GM12878 (cell line): ENCODE results near the gene ISG20L2. TPM values are rescaled to one million over a fixed set of nuclear protein-coding genes. Genes with fewer than 3 reads are reported as not detected.

ENCODE experiments used
- ATAC-seq: fragments of 200-7000 bp; cut with Tn5 transposase; 3 replicates; pipeline ENCODE4 v1.9.1; 2020; ENCODE audit warnings: mild to moderate bottlenecking, moderate library complexity
- BruUV-seq: library from RNA; stranded (reverse); fragments of 400-500 nt; replicated peaks from 2 replicates; lab custom pipeline; 2021; lab: Mats Ljungman, UMichigan
- CTCF ChIA-PET: fragments of 300-600 bp; sonication (Branson Sonifier 250); formaldehyde crosslinking; extraction: SDS; loops from one replicate; lab custom pipeline; 2021; ENCODE audit warnings: inconsistent platforms; lab: Yijun Ruan, JAX
- POLR2A ChIA-PET: fragments of 350-600 bp; formaldehyde crosslinking; extraction: SDS; loops from one replicate; lab custom pipeline; 2021; ENCODE audit warnings: inconsistent platforms; lab: Charles Lee
- RAD21 ChIA-PET: fragments of 300-600 bp; sonication (Branson Sonifier 250); formaldehyde crosslinking; loops from one replicate; lab custom pipeline; 2023; ENCODE audit warnings: antibody characterized with exemption; ENCODE audit not compliant: unreplicated experiment; lab: Charles Lee
- SMC1A ChIA-PET: fragments of 300-600 bp; sonication (Branson Sonifier 250); formaldehyde crosslinking; loops from one replicate; lab custom pipeline; 2023; ENCODE audit not compliant: unreplicated experiment, uncharacterized antibody; lab: Charles Lee
- DNase-seq: peaks from one replicate; pipeline ENCODE4 v3.0.0-alpha.2; 2011; ENCODE audit warnings: low read depth, low spot score
- FAIRE-seq: peaks from 3 replicates; lab custom pipeline; 2011; peaks lifted over from hg19 to GRCh38; lab: Jason Lieb, UNC
- H2AFZ ChIP-seq: 2 replicates; pipeline ENCODE4 v1.6.0; 2011; ENCODE audit warnings: low read depth, low read length, control low read depth; ENCODE audit not compliant: control insufficient read depth
- H3K27ac ChIP-seq: 2 replicates; pipeline ENCODE4 v1.5.1; 2011; ENCODE audit warnings: control low read depth; ENCODE audit not compliant: control insufficient read depth, insufficient read depth
- H3K27me3 ChIP-seq, 2 experiments: replicated peaks in 1 of 2; 2 replicates each; pipeline versions ENCODE4 v1.6.0 to v1.6.1; 2011; ENCODE audit warnings: low read length in 1 of 2; ENCODE audit not compliant: control insufficient read depth in 2 of 2, insufficient read depth in 2 of 2
- H3K36me3 ChIP-seq, 2 experiments: 2 replicates each; pipeline ENCODE4 v1.5.1; 2011; ENCODE audit warnings: low read length in 1 of 2; ENCODE audit not compliant: control insufficient read depth in 2 of 2, insufficient read depth in 2 of 2
- H3K4me1 ChIP-seq: 2 replicates; pipeline ENCODE4 v1.6.1; 2011; ENCODE audit warnings: mild to moderate bottlenecking, low read length, moderate library complexity, mixed read lengths; ENCODE audit not compliant: control insufficient read depth, insufficient read depth
- H3K4me2 ChIP-seq: 2 replicates; pipeline ENCODE4 v1.6.0; 2011; ENCODE audit warnings: control low read depth; ENCODE audit not compliant: control insufficient read depth, insufficient read depth
- H3K4me3 ChIP-seq: fragments of 200-600 bp; sonication (generic); 2 replicates; pipeline ENCODE4 v1.5.1; 2016
- H3K79me2 ChIP-seq: 2 replicates; pipeline ENCODE4 v1.6.0; 2011; ENCODE audit warnings: low read length; ENCODE audit not compliant: control insufficient read depth, insufficient read depth
- H3K9ac ChIP-seq: 2 replicates; pipeline ENCODE4 v1.8.0; 2011; ENCODE audit warnings: low read length, control low read depth, mixed read lengths; ENCODE audit not compliant: control insufficient read depth, insufficient read depth
- H3K9me3 ChIP-seq: replicated peaks from 3 replicates; pipeline ENCODE4 v1.5.1; 2011; ENCODE audit warnings: mild to moderate bottlenecking, low read length; ENCODE audit not compliant: control insufficient read depth, insufficient read depth
- H4K20me1 ChIP-seq: 2 replicates; pipeline ENCODE4 v1.6.0; 2011; ENCODE audit not compliant: control insufficient read depth, insufficient read depth
- ASH2L ChIP-seq: fragments of 300-600, 200-600 bp; sonication (generic); IDR thresholded peaks from 2 replicates; pipeline ENCODE4 v1.6.1; 2017; ENCODE audit warnings: low read depth, mild to moderate bottlenecking, borderline replicate concordance
- ESRRA ChIP-seq: IDR thresholded peaks from 2 replicates; pipeline ENCODE4 v1.6.1; 2012; ENCODE audit warnings: mild to moderate bottlenecking, low read length, improper control_type of control experiment
- FOXK2 ChIP-seq: fragments of 450-650 bp; IDR thresholded peaks from 2 replicates; pipeline ENCODE4 v1.6.1; 2017; ENCODE audit warnings: mild to moderate bottlenecking, moderate library complexity
- MTA3 ChIP-seq: IDR thresholded peaks from 2 replicates; pipeline ENCODE4 v1.6.1; 2012; ENCODE audit warnings: low read length, inconsistent platforms, borderline replicate concordance
- RAD51 ChIP-seq: fragments of 450-650 bp; IDR thresholded peaks from 2 replicates; pipeline ENCODE4 v1.6.1; 2016; ENCODE audit warnings: moderate library complexity, mild to moderate bottlenecking, inconsistent platforms
- RCOR1 ChIP-seq: conservative IDR thresholded peaks from 2 replicates; pipeline ENCODE4 v1.6.1; 2012; ENCODE audit warnings: low read depth, low read length, improper control_type of control experiment
- SUZ12 ChIP-seq: fragments of 200-600 bp; sonication (generic); IDR thresholded peaks from one replicate; pipeline ENCODE4 v1.6.1; 2018; ENCODE audit warnings: antibody characterized with exemption, mild to moderate bottlenecking; ENCODE audit not compliant: unreplicated experiment
- USF1 ChIP-seq: IDR thresholded peaks from 2 replicates; pipeline ENCODE4 v1.6.1; 2011; ENCODE audit warnings: borderline replicate concordance, low read depth, mild to moderate bottlenecking, moderate library complexity, mixed read lengths, low read length; ENCODE audit not compliant: insufficient read depth; ENCODE audit errors: extremely low read length
- ZBTB4 ChIP-seq: fragments of 450-650 bp; formaldehyde crosslinking; IDR thresholded peaks from 2 replicates; pipeline ENCODE4 v1.4.0; 2022; ENCODE audit warnings: mild to moderate bottlenecking, moderate library complexity
- ZBTB40 ChIP-seq: fragments of 450-650 bp; IDR thresholded peaks from 2 replicates; pipeline ENCODE4 v1.6.1; 2016; ENCODE audit warnings: mild to moderate bottlenecking, moderate library complexity, borderline replicate concordance
- ZNF217 ChIP-seq: fragments of 450-650 bp; IDR thresholded peaks from 2 replicates; pipeline ENCODE4 v1.6.1; 2017; ENCODE audit warnings: antibody characterized with exemption, mild to moderate bottlenecking
- ZNF274 ChIP-seq: IDR thresholded peaks from one replicate; pipeline ENCODE4 v1.8.0; 2011; ENCODE audit not compliant: insufficient read length, insufficient read depth
- WGBS: methylation state at CpG from one replicate; pipeline ENCODE4 v1.1.6; 2016; ENCODE audit warnings: low lambda C conversion rate; ENCODE audit not compliant: insufficient replicate concordance, insufficient coverage; ENCODE audit errors: missing lambda C conversion rate; 5-methylcytosine and 5-hydroxymethylcytosine counted together
- in situ Hi-C: fragments of 300-500 bp; cut with MboI; formaldehyde crosslinking; loops from 9 replicates; pipeline ENCODE4 v1.14.3; 2018; ENCODE audit warnings: mixed read lengths
- intact Hi-C: fragments of 100-400 bp; cut with micrococcal nuclease; formaldehyde crosslinking; loops from one replicate; pipeline ENCODE4 v1.14.2; 2022; ENCODE audit not compliant: unreplicated experiment
- polyA plus RNA-seq, 11 experiments: library from polyadenylated mRNA; depleted of rRNA in 4 of 11; unstranded in 6 of 11; stranded (reverse) in 5 of 11; fragments of >200 nt; fragmentation: Nextera tagmentation in 4 of 11; fragmentation: Illumina TruSeq in 1 of 11; extraction: Ambion mirVana in 4 of 11; extraction: Trizol in 1 of 11; gene quantifications; 1 replicate in 1 of 11; 2 replicates in 10 of 11; pipeline versions ENCODE4 v1.2.1 to v1.2.3, GENCODE V29; 2011 to 2016; ENCODE audit warnings: inconsistent platforms in 2 of 11, missing spikeins in 2 of 11, low read depth in 1 of 11
- total RNA-seq, 4 experiments: library from RNA; depleted of rRNA in 3 of 4; stranded (reverse); fragments of >200 nt in 3 of 4; fragmentation: Illumina TruSeq in 1 of 4; extraction: Trizol in 1 of 4; gene quantifications; 2 replicates each; pipeline versions ENCODE4 v1.2.1 to v1.2.3, GENCODE V29; 2013 to 2021

Gene ISG20L2
- total and polyA plus RNA-seq, 10 of the 15 experiments (the other 5 are each of a cell fraction or from before 2014, with no cell fraction given): 16.4 to 111 (median 48.0) TPM

- Histone ChIP-seq H4K20me1 (no peaks in the 10 kb centered on the region), H3K79me2 (peaks cover 71% of the 10 kb centered on the region), H3K4me1 (peaks cover 15% of the 10 kb centered on the region), H3K27me3 (no peaks in the 10 kb centered on the region), H3K9me3 (no peaks in the 10 kb centered on the region), H3K4me3 (peak overlapping the region; percentile 99), H2AFZ (no peak overlapping the region), H3K4me2 (peak overlapping the region; percentile 99), H3K9ac (peak overlapping the region; percentile 98), H3K27ac (peak overlapping the region; percentile 99), H3K36me3 (peaks cover 22 to 23% of the 10 kb centered on the region in 2 experiments)
- POLR2A ChIA-PET: interaction anchor here (0.8 to 1.0 kb wide), 4 partner anchors 20 to 248 kb away, joined by 3 to 7 read pairs (median 4); partner anchors contain the start of gene PRCC
- WGBS: 7% methylated on average over 20 of the region's 29 CpGs
- ATAC-seq (peak; percentile 61), DNase-seq (no peak), FAIRE-seq (no peak)
- CTCF ChIA-PET: interaction anchor here (0.6 to 1.9 kb wide), 5 partner anchors 19 to 145 kb away, joined by 3 to 16 read pairs (median 4); partner anchors contain the start of genes ISG20L2, METTL25B and PRCC
- in situ Hi-C loops (no loop called here), intact Hi-C loops (loop anchor here (10.0 kb wide), 1 partner anchor 242 kb away; the partner anchor contains the start of gene MEF2D)
- RAD21 ChIA-PET: interaction anchor here (1.0 to 2.2 kb wide), 2 partner anchors 20 to 57 kb away, joined by 4 to 12 read pairs; partner anchors contain the start of gene METTL25B
- SMC1A ChIA-PET: interaction anchor here (0.5 to 3.5 kb wide), 4 partner anchors 9 to 143 kb away, joined by 3 to 20 read pairs (median 9); partner anchors contain the start of gene PRCC
- BruUV-seq: no TSS peak
- no peak for TF ChIP-seq USF1
- no peak; the same call in 1 of the 2 replicates for TF ChIP-seq ZBTB40
- TF ChIP-seq SUZ12: no peak
- TF ChIP-seq RAD51: no peak
- no peak for TF ChIP-seq ASH2L
- TF ChIP-seq RCOR1: no peak
- TF ChIP-seq FOXK2: no peak
- TF ChIP-seq ZNF274: no peak
- TF ChIP-seq ZNF217: no peak
- TF ChIP-seq ESRRA: no peak
- TF ChIP-seq MTA3: no peak
- no peak for TF ChIP-seq ZBTB4 (CRISPR knock-in tag)
These were observed 18.4 kb upstream of the ISG20L2 start for GRCh38 chr1:156746728-156747631.
